ENCODE measurements around the gene MTHFD2L. TPM values are rescaled to one million over a fixed set of nuclear protein-coding genes. Genes with fewer than 3 reads are reported as not detected.

MTHFD2L gene
- total RNA-seq, 1 experiment from 2014 or later, result 11.6 TPM

DNA sequence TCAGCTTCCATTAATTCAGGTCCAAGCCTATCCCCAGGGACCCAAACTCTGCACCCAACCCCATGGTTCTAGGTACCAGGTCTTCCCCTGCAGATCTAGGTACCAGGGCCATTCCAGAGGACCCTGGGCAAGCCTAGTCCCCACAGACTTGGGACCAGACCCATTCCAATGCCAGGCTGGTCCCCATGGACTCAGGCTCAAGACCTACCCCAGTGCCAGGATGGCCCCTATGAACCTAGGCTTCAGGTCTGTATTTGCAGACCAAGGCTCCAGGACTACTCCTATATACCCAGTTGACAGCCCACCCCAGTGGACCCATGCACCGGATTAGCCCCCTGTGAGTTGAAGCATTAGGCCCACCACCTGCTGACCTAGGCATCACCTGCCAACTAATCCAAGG lies 8.9 kb downstream of the MTHFD2L start:
- Histone ChIP-seq H2AK5ac (ENCODE audit: insufficient read length, low read length) (no peak overlapping the region), H4K5ac (ENCODE audit: insufficient read length, low read depth, low read length) (no peak overlapping the region), H2BK12ac (ENCODE audit: insufficient read length, low read depth, low read length) (no peak overlapping the region), H2BK15ac (ENCODE audit: low read depth, low read length) (no peak overlapping the region), H3K56ac (ENCODE audit: insufficient read length, low read depth, low read length) (no peak overlapping the region), H2BK20ac (ENCODE audit: low read depth, low read length, poor library complexity, severe bottlenecking) (no peak overlapping the region), H3K9ac (ENCODE audit: extremely low read depth, insufficient read length, low read length) (no peak overlapping the region), H3K9me3 (ENCODE audit: control insufficient read depth, low read depth, low read length) (no peaks in the 10 kb centered on the region), H3K23me2 (ENCODE audit: insufficient read length, low read depth, low read length, poor library complexity, severe bottlenecking) (no peaks in the 10 kb centered on the region), H4K91ac (ENCODE audit: insufficient read length, low read depth, low read length) (no peak overlapping the region), H3K14ac (ENCODE audit: insufficient read depth, low read length) (no peak overlapping the region), H2AFZ (ENCODE audit: low read length) (no peak overlapping the region), H3K23ac (ENCODE audit: insufficient read length, low read depth, low read length) (no peak overlapping the region), H3K27ac (ENCODE audit: insufficient read length, low read depth, low read length) (no peak overlapping the region), H3K4me2 (ENCODE audit: insufficient read depth, insufficient read length, low read length) (no peak overlapping the region), H3K18ac (ENCODE audit: insufficient read length, low read depth, low read length) (no peak overlapping the region), H3K4ac (ENCODE audit: low read depth, low read length) (no peak overlapping the region), H3K79me1 (ENCODE audit: insufficient read depth, low read depth, low read length, poor library complexity, severe bottlenecking) (no peaks in the 10 kb centered on the region), H3K79me2 (ENCODE audit: insufficient read depth, low read length) (no peaks in the 10 kb centered on the region), H4K20me1 (ENCODE audit: control insufficient read depth, insufficient read depth, insufficient read length) (no peaks in the 10 kb centered on the region), H4K8ac (replicated peaks; ENCODE audit: insufficient read length, low read depth, low read length) (no peak overlapping the region), H3T11ph (ENCODE audit: low read length) (no peak overlapping the region), H3K4me1 (ENCODE audit: insufficient read depth, low read length) (no peaks in the 10 kb centered on the region), H2BK120ac (ENCODE audit: low read depth, low read length, poor library complexity, severe bottlenecking) (no peak overlapping the region), H2BK5ac (ENCODE audit: insufficient read length, low read length) (no peak overlapping the region), H3K27me3 (ENCODE audit: insufficient read depth, low read length) (no peaks in the 10 kb centered on the region)
- peaks cover 4% of the 10 kb centered on the region in 2 experiments for H3K4me1 Mint-ChIP-seq
- no peak for DNase-seq
- no peaks in the 10 kb centered on the region for H3K9me3 Mint-ChIP-seq
- H3K27me3 Mint-ChIP-seq (ENCODE audit: low read depth), result no peaks in the 10 kb centered on the region
- no peak overlapping the region for H3K27ac Mint-ChIP-seq
- no peak for TF ChIP-seq CTCF (conservative IDR thresholded peaks at IDR 0.05)
- peaks cover 0 to 17% (median 8%) of the 10 kb centered on the region in 3 experiments; a peak in 4 of 7 replicates for H3K36me3 Mint-ChIP-seq (ENCODE audit: insufficient read depth in 1 of 3, low read depth in 3 of 3)
- no peak overlapping the region for H3K4me3 Mint-ChIP-seq
- no CpG with 5 or more reads among the region's 1 CpG for WGBS (ENCODE audit: extremely low coverage, insufficient read length, low lambda C conversion rate)

Data from H9 (cell line).